ENCODE measurements around the gene SOX18.

- TF ChIP-seq EZH2 (IDR thresholded peaks at IDR 0.05; ENCODE audit: borderline replicate concordance, low read depth, low read length, poor library complexity, severe bottlenecking) = no peak
- TF ChIP-seq CTCF (conservative IDR thresholded peaks at IDR 0.05; ENCODE audit: low read depth, low read length) = no peak
These were observed 25.9 kb downstream of the SOX18 start for GRCh38 chr20:64023361-64024140.
